ENCODE data around the gene SCRN1.

DNA sequence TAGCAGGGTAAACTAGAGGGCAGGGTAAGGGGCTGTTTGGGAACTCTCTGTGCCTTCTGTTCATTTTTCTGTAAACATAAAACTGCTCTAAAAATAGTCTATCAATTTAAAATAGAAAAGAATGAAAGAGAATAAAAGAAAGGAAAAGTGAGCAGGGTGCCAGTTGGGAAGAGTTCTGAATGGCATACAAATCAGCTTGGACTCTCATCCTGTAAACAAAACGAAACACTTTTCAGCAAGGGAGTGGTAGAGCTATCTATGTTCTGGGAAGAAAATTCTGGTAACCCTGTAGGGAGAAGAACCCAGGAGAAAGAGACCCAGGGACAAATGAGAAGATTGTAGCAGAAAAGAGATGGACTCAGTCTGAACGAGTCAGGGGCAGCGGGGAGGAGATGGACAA lies 24.6 kb downstream of the SCRN1 start:
- no peak for TF ChIP-seq POLR2AphosphoS5 (IDR thresholded peaks at IDR 0.05; ENCODE audit: low read depth, low read length)
- TF ChIP-seq SIN3A (IDR thresholded peaks at IDR 0.05; ENCODE audit: borderline replicate concordance, insufficient read depth, low read length), result no peak
